Kidney epithelial cell (primary cell): Measurements from ENCODE around the gene SLC23A2. TPM values are rescaled to one million over a fixed set of nuclear protein-coding genes. Genes with fewer than 3 reads are reported as not detected.

Source experiments
- DNase-seq: peaks from one replicate; pipeline ENCODE4 v3.0.0-alpha.2; 2010; ENCODE audit warnings: low read depth
- H3K27me3 ChIP-seq: 2 replicates; pipeline ENCODE4 v1.6.0; 2011; ENCODE audit warnings: low read length; ENCODE audit not compliant: control insufficient read depth, insufficient read depth
- H3K36me3 ChIP-seq: 2 replicates; pipeline ENCODE4 v1.5.1; 2011; ENCODE audit warnings: low read length; ENCODE audit not compliant: control insufficient read depth, insufficient read depth
- H3K4me3 ChIP-seq: 2 replicates; pipeline ENCODE4 v1.5.1; 2011; ENCODE audit warnings: low read depth, mild to moderate bottlenecking, control low read depth, low read length
- CTCF ChIP-seq: IDR thresholded peaks from 2 replicates; pipeline ENCODE4 v1.5.1; 2011; ENCODE audit warnings: mild to moderate bottlenecking, moderate library complexity, low read length, control low read depth, inconsistent platforms; ENCODE audit not compliant: insufficient read depth, poor library complexity, severe bottlenecking
- total RNA-seq: library from RNA; depleted of rRNA; stranded (reverse); fragments of >200 nt; gene quantifications from 2 replicates; pipeline ENCODE4 v1.2.3, GENCODE V29; 2015

The SLC23A2 gene
- total RNA-seq, 1 donor from 2014 or later: 21.4 TPM

- no peak overlapping the region for H3K4me3 ChIP-seq
Observed at GRCh38 chr20:4840801-4841200, 160.5 kb downstream of the SLC23A2 start.

DNA sequence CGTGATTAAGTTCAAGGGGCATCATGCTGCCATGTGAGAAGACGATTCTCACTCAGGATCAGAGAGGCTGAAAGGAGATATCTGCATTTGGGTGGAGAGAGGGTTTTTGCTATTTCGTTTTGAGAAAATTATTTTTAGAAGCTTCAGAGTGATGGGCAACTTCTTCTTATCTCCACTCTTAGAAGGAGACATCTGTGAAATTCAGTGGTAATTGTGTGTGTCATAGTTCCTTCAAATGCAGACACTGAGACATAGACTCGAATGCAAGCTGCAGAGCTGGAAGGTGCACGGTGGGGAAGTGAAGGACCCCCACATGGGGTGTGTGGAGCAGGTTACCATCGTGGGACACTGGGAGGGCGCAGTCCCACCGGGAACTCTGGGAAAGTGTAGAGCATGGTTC is 162.8 kb downstream of the SLC23A2 start:
- TF ChIP-seq CTCF: no peak
- H3K27me3 ChIP-seq: peaks cover 2% of the 10 kb centered on the region
- DNase-seq: no peak
- no peaks in the 10 kb centered on the region for H3K36me3 ChIP-seq
- H3K4me3 ChIP-seq: no peak overlapping the region

More at GRCh38 chr20:4840801-4841200, 160.5 kb downstream of the SLC23A2 start:
- Histone ChIP-seq H3K36me3 (no peaks in the 10 kb centered on the region), H3K27me3 (peaks cover 2% of the 10 kb centered on the region)
- no peak for DNase-seq
- no peak for TF ChIP-seq CTCF

DNA sequence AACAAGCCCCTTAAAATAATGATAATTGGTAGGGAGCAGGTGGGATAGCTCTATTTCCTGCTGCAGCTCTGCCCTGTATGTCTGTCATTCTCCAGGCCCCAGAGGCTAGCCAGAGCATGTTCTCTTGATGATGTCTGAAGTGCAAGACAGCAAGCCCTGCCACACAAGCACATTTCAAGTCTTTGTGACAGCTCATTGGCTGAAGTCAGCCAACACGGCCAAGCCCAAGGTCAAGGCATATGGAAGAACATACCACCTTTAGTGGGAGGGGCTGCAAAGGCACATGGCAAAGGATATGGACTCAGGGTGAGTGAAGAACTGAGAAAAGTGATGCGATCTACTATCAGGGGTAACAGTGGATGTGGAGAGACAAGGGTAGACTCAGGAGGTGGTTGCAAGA is 163.6 kb downstream of the SLC23A2 start:
- no peak for TF ChIP-seq CTCF
- Histone ChIP-seq H3K4me3 (no peak overlapping the region), H3K36me3 (no peaks in the 10 kb centered on the region), H3K27me3 (peaks cover 2% of the 10 kb centered on the region)
- DNase-seq: no peak

- TF ChIP-seq CTCF: no peak
- Histone ChIP-seq H3K4me3 (no peak overlapping the region), H3K27me3 (peaks cover 2% of the 10 kb centered on the region), H3K36me3 (no peaks in the 10 kb centered on the region)
- no peak for DNase-seq
Observed at GRCh38 chr20:4836935-4837334, 164.4 kb downstream of the SLC23A2 start.

GRCh38 chr20:4836473-4836872 is 164.8 kb downstream of the SLC23A2 start:
- no peak for TF ChIP-seq CTCF
- H3K4me3 ChIP-seq: no peak overlapping the region
- H3K36me3 ChIP-seq: no peaks in the 10 kb centered on the region
- H3K27me3 ChIP-seq: peaks cover 2% of the 10 kb centered on the region
- no peak for DNase-seq
